ENCODE data around the gene ANKRD2.
"Not testable (repeated sequence)": the region's sequence is repeated elsewhere in the genome, so short reads cannot be mapped to it uniquely, and the experiment has no call there.

DNA sequence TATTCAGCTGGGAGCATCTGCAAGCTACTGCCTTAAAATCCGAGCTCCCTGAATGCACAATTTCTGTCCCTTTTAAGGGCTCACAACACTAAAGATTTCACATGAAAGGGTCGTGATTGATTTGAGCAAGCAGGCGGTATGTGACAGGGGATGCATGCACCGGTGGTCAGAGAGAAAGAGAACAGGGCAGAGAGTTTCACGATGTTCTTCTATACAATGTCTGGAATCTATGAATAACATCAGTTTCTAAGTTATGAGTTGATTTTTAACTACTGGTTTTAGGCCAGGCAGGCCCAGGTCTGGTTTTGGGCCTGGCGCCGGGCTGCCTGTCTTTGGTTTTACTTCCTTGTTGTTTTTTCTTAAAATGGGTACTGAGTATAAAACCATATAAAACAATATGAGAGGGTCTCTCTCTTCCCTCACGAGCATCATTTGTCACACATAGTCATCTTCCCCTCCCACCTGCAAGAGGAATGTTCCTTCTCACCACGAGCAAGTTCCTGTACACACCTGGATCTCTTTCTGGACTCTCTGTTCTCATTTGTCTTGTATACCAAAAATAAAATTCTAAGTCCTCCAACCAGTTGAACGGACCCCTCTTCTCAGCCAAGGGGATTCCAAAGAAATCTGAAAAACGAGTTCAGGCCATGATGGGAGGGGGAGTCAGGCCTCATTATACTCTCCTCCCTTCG lies 11.0 kb upstream of the ANKRD2 start:
- TF ChIP-seq, protein P1, sequence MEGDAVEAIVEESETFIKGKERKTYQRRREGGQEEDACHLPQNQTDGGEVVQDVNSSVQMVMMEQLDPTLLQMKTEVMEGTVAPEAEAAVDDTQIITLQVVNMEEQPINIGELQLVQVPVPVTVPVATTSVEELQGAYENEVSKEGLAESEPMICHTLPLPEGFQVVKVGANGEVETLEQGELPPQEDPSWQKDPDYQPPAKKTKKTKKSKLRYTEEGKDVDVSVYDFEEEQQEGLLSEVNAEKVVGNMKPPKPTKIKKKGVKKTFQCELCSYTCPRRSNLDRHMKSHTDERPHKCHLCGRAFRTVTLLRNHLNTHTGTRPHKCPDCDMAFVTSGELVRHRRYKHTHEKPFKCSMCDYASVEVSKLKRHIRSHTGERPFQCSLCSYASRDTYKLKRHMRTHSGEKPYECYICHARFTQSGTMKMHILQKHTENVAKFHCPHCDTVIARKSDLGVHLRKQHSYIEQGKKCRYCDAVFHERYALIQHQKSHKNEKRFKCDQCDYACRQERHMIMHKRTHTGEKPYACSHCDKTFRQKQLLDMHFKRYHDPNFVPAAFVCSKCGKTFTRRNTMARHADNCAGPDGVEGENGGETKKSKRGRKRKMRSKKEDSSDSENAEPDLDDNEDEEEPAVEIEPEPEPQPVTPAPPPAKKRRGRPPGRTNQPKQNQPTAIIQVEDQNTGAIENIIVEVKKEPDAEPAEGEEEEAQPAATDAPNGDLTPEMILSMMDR (conservative IDR thresholded peaks at IDR 0.05; ENCODE audit: low read length) = not testable (repeated sequence)
- not testable (repeated sequence) for TF ChIP-seq EZH2phosphoT487 (IDR thresholded peaks at IDR 0.05; ENCODE audit: borderline replicate concordance)

Data from Loucy (cell line).